22Rv1 (cell line): ENCODE measurements around the gene PSMG3.

Experiments
- H3K27ac ChIP-seq: fragments of 450-650 bp; 2 replicates; pipeline ENCODE4 v1.5.1; 2017
- CTCF ChIP-seq: fragments of 450-650 bp; IDR thresholded peaks from 2 replicates; pipeline ENCODE4 v1.5.1; 2017; ENCODE audit warnings: mild to moderate bottlenecking
- ZFX ChIP-seq: fragments of 450-650 bp; IDR thresholded peaks from 2 replicates; pipeline ENCODE4 v1.6.1; 2017; ENCODE audit warnings: antibody characterized with exemption, borderline replicate concordance

PSMG3 gene

DNA sequence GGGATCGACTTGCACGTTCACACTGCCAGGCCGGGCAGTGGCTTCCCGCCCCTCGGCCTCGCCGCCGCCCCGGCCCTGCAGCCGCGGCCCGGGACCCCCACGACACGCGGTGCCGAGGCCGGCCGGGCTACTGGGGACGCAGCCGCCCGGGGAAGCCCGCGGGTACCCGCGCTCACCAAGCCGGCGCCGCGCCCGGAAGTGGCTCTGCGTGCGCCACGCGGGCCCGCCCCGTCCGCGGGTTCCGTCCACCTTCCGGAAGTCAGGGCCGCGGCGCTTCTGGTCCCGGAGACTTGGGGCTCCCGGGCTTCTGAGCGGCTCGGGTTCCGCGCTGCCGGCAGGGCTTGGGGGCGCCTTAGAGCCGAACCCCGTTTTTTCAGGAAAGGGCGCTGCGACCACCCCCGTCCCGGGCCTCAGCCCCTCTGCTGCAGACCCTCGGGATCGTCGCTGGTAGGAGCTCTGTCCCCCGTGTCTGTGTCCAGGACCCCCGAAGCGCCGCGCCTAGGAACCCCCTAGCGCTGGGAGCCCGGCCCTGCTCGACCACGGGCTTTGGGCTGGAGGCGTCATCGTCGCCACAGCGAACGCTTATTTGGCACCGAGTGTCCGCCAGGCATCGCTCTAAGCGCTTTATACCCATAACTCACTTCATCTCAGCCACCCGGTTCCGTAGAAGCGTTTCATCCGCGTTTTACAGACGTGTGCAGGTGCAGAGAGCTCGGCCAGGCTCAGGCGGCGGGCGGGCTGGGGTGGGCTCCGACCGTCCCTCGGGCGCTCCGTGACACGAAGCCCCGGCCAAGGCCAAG lies at the start of gene PSMG3:
PSMG3 (minus strand) TSS at position 200 of the 800 bp plus-strand sequence. CDS start 693 bp downstream, outside the sequence.
- no peak for TF ChIP-seq ZFX
- TF ChIP-seq CTCF: peak; percentile 31
- H3K27ac ChIP-seq: peak within 1 kb of the TSS; percentile 78

DNA sequence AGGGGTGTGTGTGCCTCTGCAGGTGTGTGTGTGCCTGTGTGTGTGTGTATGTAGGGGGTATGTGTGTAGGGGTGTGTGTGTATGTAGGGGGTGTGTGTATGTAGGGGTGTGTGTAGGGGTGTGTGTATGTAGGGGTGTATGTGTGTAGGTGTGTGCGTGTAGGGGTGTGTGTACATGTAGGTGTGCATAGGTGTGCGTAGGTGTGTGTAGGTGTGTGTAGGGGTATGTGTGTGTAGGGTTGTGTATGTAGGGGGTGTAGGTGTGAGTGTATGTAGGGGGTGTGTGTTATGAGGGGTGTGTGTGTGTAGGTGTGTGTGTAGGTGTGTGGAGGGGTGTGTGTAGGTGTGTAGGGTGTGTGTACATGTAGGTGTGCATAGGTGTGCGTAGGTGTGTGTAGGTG lies 48.6 kb upstream of the PSMG3 start:
- H3K27ac ChIP-seq: no peak overlapping the region
- TF ChIP-seq CTCF: no peak
- no peak for TF ChIP-seq ZFX

- no peak overlapping the region for H3K27ac ChIP-seq
- TF ChIP-seq CTCF (no peak), ZFX (no peak)
Measured at GRCh38 chr7:1617957-1618356, 48.1 kb upstream of the PSMG3 start.

DNA sequence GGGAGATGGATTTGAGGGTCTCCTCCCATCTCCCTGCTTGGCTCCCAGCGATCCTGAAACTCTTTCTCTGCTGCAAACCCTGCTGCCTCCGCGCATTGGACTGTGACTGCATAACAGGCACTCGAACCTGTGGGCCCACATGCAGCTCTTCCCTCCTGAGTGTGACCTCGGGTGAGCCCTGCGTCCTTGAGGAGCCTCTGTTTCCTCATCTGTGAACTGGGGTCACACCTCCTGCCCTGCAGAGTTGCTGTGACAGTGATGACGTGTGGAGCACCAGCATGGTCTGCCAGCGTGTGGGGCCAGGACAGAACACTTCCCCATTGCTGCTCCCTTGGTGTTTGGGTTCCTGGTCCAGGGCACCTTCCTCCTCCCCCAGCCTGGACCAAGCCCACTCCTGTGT lies 46.9 kb upstream of the PSMG3 start:
- no peak for TF ChIP-seq CTCF
- TF ChIP-seq ZFX: no peak
- no peak overlapping the region for H3K27ac ChIP-seq

- no peak overlapping the region for H3K27ac ChIP-seq
- no peak for TF ChIP-seq ZFX
- TF ChIP-seq CTCF: no peak
Measured at GRCh38 chr7:1611708-1612241, 41.9 kb upstream of the PSMG3 start.

GRCh38 chr7:1610678-1611302 lies 41.0 kb upstream of the PSMG3 start:
- H3K27ac ChIP-seq: no peak overlapping the region

More at GRCh38 chr7:1610678-1611302, 41.0 kb upstream of the PSMG3 start:
- no peak for TF ChIP-seq ZFX
- TF ChIP-seq CTCF: no peak
